Activated T-cell treated with anti-CD3 and anti-CD28 coated beads for 4 hours (primary cell): ENCODE data around the gene OR10P1.
"Not testable (repeated sequence)": the region's sequence is repeated elsewhere in the genome, so short reads cannot be mapped to it uniquely, and the experiment has no call there.

Experiments used
- DNase-seq: peaks from one replicate; pipeline ENCODE4 v3.0.0-alpha.2; 2020

The OR10P1 gene, protein sequence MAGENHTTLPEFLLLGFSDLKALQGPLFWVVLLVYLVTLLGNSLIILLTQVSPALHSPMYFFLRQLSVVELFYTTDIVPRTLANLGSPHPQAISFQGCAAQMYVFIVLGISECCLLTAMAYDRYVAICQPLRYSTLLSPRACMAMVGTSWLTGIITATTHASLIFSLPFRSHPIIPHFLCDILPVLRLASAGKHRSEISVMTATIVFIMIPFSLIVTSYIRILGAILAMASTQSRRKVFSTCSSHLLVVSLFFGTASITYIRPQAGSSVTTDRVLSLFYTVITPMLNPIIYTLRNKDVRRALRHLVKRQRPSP

DNA sequence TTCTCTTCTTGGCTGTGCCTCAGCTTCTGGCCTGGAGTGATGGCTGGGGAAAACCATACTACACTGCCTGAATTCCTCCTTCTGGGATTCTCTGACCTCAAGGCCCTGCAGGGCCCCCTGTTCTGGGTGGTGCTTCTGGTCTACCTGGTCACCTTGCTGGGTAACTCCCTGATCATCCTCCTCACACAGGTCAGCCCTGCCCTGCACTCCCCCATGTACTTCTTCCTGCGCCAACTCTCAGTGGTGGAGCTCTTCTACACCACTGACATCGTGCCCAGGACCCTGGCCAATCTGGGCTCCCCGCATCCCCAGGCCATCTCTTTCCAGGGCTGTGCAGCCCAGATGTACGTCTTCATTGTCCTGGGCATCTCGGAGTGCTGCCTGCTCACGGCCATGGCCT is at the start of gene OR10P1:
Gene OR10P1, plus strand, starts transcription at position 40 of the 400 bp plus-strand sequence. Its CDS starts 0 bp downstream, at position 40.
- no peak for DNase-seq

DNA sequence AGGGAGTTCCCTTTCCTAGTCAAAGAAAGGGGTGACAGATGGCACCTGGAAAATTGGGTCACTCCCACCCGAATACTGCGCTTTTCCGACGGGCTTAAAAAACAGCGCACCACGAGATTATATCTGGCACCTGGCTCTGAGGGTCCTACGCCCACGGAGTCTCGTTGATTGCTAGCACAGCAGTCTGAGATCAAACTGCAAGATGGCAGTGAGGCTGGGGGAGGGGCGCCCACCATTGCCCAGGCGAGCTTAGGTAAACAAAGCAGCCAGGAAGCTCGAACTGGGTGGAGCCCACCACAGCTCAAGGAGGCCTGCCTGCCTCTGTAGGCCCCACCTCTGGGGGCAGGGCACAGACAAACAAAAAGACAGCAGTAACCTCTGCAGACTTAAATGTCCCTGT is 46.5 kb upstream of the OR10P1 start:
- DNase-seq, result not testable (repeated sequence)

DNA sequence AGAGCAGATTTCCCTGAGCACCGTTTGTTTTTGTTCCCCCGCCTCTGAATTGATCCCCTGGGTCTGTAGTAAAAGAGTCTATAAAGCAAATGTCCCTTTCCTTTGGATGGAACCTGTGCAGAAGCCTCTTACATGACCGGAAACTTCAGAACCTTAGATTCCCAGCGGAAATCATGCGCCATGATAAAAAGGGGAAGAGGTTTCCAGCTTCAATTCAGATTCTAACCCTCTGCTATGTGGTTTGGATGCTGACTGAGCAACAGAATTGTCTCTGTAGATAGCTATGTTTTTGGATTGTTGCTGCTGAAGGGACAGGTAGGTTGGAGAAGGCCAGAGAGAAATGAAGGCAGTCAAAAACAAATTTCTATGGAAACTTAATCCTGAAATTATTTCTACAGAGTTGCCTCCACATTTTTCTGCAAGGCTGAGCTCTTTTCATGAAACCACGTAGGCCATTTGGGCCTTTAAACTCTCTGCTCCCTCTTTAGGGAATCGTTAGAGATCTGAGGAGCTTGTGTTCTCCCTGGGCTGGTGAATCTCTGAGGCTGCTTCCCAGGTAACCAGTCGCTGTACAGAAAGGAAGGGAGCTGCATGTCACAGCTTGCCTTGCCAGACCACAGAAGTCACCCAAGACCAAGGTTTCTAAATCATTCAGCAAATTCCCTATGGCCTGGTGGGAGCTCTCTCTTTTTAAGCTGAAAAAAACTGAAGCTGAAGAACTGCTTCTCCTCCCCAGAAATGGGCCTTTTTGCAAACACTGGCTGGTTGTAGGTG is 28.7 kb upstream of the OR10P1 start:
- DNase-seq, result no peak

DNA sequence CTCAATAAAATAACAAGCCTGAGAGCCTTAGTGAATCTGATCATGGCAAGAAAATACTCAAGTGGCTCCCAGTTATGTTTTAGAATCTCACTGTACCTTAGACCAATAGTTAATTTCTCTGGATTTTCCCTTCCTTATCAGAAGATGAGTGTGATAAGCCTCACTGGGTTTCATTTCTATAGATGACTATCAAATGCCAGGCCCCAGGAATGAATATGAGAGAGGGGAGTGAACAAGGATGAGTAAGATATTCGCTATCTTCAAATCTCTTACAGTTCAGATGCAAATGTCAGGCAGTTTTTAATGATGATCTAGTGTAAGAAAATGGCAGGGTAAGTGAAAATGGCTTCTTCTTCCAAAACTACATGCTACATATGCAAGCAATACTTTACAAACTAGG is 26.1 kb upstream of the OR10P1 start:
- no peak for DNase-seq

DNA sequence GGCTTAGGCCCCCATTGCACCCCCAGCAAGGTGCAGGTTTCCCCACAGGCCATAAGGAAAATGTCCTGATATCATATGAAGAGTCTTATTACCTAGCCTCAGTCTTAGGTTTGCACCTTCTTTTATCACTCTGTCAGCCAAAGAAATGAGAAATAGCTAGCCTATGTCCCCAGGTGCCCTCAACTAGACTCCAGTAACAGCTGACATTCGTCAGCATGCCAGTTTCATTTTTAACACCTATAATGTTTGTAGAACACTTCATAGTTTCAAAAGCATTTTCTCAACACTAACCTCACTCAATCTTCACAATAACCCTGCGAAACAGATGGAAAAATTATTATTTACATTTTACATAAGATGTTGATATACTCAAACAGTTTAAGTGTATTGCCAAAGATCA is 24.0 kb upstream of the OR10P1 start:
- DNase-seq, result no peak

DNA sequence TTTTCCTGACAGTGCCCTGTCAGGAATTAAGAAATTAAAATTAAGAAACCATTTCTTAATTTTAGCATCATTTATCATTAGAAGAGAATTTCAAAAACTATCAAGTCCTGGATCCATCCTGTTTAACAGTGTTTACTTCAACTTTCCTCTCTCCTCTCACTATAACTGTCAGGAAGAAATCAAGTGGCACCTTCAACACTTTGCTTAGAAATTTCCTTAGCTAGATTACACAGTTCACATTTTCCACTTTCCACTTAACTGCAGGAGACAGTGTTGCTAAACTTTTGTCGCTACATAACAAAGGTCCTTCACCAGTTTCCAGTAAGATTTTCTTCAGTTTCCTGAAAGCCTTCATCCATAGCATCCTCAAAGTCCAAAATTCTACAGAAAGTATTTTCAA is 21.9 kb upstream of the OR10P1 start:
- no peak for DNase-seq

DNA sequence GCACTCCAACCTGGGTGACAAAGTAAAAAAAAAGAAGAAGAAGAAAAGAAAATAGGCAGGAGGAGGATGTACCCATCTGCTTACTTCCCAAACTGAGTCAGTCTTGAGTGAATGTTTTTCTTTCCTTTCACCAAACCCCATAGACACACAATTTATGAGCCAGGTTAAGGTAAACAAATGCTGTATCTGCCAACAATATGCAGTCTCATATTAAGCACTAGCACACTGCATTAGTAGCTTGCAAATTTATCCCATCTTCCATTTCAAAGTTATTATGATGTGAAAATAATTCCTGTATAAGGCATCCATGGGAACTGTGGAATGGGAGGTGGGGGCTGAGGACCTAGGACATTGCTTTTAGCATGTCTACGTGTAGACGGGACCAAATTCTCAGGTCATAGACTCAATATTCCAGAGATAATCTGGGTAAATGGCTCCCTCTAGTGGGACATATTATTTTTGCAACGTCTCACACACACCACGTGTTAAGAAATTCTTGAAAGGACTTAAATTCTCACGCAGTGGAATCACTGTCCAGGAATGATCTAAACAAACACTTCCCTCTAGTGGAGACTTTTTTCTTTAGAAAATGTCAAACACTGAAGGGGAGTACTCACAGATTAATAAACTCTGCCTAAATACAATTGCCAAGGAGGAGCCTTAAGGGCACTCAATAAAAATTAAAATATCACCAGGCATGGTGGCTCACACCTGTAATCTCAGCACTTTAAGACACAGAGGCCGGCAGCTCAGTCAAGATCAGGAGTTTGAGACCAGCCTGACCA is 17.1 kb upstream of the OR10P1 start:
- DNase-seq, result peak; percentile 47

DNA sequence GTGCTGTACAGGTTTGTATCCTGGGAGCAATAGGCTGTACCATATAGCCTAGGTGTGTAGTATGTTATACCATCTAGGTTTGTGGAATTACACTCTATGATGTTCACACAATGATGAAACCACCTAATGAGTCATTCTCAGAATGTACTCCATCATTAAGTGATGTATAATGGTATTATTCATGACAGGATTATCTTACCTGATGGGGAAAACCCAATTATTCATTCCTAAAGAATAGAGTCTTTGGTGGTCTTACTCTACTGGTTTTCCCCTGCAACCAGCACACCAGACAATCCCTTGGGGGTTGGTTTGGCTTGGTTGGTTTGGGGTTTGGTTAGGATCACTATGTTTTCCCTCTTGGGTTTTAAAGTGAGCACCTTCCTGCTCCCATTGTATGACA is 12.6 kb upstream of the OR10P1 start:
- DNase-seq, result no peak

DNA sequence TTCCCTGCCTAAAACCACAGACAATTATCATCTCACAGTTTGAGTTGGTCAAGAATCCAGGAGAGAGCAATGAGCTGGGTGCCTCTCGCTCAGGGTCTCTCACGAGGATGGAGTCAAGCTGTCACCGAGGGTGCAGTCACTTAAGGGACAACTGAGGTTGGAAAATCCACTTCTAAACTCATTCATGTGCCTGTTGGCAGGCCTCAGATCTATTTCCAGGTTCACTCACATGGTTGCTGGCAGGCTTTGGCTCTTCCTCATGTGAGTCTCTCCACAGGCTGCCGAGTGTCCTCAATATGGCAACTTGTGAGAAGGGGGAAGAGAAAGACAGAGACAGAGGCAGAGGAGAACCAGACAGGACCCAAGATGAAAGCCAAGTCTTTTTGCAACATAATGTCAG is 10.5 kb upstream of the OR10P1 start:
- DNase-seq, result no peak

DNA sequence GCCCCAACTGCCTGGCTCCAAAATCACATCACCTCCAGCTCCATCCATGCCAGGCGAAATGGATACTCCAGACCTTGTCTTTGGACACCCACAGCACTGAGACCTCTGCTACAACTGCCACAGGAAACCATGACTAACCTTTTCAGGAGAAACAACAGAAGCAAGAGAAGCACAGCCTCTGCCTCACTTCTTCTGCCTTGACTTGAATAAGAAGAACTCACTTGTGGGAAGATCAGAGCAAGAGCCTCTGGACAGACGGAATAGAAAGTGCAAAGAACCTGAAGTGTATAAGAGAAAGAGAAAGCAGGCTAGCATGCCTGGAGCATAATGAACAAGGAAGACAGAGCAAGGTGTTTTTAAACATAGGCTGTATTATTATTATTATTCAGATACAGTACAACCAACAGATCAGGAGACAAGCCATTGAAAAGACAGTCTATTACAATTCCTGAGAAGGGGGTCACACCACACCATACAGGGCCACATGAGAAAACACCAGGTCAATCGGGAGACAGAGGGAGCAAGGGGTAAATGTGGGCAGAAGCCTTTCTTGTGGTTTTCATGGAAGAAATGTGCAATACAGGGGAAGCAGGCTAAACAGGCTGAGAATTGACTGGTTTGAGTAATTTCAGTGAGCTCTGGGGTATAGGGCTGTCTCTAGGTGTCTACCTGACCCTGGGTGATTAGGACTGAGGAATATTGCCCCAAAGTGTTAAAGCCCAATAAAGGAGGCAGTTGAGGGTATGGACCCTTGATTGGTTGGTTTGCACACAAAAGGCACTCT is 7.4 kb upstream of the OR10P1 start:
- no peak for DNase-seq

DNA sequence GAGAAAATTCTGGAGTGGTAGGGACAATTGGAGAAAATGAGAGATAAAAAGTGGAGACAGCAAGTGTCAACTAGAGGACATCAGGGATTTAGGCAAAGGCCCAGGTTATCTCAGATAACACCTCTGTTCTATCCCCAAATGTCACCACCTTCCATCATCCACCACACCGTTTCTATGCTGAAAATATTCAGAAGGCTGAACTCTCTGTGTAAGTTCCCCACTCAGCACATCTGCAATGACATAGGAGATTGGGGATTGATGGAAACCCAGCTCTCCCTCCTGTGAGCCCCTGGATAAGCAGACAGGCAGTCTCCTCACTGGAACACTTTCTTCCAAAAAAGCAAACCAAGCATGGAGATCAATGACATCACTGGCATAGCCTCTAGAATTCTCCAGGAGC is 5.6 kb upstream of the OR10P1 start:
- DNase-seq, result no peak

DNA sequence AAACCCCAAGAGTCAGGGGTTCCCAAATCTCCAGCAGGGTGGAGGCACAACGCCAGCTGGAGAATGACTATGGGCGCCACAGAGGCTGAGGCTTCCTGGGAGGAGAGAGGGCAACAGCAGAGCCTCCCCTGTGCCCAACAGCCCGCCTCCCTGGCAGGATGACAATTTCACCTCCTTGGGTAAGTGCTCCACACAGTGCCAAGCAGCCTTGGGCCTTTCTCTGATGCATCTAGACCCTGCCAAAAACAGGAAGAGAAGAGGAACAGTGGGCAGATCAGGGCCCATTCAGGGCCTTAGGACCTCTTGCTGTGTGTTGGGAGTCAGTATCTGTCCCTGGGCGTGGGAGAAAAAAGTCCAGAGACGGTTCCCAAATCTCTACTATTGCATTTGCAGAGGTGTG is 5.0 kb upstream of the OR10P1 start:
- DNase-seq, result no peak

DNA sequence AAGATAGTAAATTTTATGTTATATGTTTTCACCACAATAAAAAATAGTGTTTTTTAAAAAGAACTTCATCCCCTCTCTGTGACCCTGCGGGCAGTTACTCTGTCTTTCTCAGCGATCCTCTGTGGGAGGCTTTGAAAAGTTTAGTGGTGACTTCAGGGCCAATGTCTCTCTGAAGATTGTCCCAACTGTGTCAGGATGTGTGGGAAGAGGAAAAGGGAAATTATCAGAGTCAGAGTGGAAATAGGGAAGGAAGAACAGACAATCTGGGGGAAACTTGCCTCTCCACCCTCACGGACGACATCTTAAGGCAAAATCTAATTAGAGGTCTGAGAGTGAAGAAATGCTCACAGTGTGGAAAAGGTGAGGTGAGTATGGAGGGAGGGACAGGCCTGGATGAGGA is 3.5 kb upstream of the OR10P1 start:
- DNase-seq, result no peak

DNA sequence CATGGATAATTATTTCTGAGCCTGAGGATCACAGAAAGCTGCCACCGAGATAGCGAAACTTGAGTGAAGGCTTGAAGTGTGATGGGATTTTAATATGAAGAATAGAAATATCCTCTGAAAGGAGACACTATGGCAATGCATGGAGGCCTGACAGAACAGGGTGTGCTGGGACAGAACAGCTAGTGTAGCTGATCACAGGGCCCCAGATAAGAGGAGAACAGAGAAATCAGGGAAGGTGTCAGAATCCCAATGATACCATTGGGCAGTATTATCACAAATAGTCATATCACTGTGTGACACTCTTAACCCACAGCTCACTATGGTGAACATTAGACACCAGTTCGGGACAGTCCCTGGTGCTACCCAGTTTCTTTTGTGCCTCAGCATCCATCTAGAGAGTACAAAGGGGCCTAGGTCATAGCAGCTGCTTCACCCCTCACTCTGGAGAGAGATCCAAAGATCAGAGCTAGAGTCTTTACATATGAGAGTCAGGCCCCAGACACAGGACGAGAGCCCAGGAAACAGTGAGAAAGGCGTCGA is 506 bp upstream of the OR10P1 start:
- no peak for DNase-seq

DNA sequence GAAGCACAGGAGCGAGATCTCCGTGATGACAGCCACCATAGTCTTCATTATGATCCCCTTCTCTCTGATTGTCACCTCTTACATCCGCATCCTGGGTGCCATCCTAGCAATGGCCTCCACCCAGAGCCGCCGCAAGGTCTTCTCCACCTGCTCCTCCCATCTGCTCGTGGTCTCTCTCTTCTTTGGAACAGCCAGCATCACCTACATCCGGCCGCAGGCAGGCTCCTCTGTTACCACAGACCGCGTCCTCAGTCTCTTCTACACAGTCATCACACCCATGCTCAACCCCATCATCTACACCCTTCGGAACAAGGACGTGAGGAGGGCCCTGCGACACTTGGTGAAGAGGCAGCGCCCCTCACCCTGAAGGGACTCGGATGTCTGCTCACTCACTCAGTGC is 775 bp downstream of the OR10P1 start:
- no peak for DNase-seq

DNA sequence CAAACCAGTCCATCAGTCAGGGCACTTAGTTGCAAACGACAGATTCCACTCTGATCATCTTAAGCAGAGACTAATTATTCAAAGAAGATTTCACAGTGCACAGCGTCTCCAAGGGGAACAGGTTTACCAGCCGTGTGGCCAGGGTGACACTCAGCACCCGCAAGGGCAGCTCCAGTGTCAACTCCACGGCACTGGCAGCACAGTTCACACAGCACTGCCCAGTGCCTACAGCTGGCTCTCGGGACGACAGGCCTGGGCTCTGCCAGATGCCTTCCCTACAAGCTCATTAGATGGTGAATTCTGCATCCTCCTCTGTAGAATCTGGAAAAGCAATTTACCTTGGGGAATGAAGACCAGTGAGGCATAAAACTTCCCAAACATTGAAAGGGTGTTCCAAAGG is 4.9 kb downstream of the OR10P1 start:
- DNase-seq, result no peak

DNA sequence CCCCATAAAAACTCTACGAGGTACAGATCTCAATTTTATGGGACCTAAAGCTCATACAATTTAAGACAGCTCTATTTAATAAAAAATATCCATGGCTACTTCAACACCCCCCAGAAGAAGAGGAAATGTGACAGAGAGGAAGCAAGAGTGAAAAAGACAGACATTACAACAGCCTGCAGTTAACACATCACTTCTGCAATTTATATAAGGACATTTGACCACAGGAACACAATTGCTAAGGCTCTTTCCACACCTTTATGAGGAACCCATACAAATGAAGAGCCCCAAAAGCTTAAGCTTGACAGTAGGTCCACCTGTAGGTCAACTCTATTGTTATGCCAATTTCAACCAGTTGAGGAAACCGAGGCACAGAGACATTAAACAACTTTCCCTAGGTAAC is 5.6 kb downstream of the OR10P1 start:
- no peak for DNase-seq

DNA sequence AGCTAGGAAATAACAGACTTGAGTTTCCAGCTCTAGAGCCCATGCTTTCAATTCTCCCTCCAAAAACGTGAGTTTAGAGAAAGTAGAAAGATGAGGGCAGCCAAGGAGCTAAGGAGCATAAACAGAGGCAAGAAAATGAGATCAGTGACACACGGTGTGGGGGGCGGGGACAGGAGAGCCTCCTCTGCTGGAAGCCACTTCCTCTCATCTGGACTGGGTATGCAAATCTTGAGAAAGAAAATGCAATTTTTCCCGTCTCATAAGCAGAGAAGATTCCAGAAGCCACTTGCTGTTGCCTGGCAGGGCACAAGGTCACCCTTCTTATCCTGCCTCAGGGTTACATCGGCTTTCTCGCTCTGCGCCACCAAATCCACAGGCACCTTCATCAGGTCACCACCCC is 6.0 kb downstream of the OR10P1 start:
- no peak for DNase-seq

DNA sequence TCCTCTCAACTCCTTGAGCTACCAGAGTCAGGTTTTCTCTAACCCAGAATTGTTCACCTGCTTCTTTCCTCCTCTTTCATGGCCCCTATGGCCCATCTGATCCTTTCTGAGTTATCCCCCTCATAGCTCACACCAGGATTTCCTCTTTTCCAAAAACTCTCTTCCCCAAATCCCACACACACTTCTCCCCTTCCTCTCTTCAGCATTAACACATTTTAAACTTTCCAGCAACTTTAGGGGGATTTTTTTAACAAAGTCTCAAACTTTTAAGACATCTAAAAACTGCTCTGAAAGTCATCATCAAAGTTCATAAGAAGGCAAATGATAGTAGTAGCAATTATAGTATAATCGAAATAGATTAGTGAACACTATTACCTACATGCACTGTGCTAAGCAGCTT is 7.9 kb downstream of the OR10P1 start:
- no peak for DNase-seq

DNA sequence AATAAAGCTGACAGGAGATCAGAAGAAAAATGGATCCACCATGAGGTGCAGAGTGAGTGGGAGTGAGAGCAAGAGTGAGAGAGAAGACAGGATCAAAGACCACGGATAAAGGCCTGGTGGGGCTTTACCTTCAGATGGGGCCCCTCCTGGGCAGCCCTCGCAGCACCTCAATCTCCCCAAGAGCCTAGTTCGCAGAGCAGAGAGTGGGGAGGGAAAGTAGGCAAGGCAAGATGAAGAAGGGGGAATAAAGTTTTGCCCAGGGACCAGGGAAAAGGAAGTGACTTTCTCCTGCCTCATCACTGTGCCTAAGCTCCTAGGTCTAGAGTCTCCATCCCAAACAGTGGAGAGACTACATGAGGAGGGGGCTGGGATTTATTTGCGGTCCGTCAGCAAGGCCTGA is 10.3 kb downstream of the OR10P1 start:
- DNase-seq, result no peak

DNA sequence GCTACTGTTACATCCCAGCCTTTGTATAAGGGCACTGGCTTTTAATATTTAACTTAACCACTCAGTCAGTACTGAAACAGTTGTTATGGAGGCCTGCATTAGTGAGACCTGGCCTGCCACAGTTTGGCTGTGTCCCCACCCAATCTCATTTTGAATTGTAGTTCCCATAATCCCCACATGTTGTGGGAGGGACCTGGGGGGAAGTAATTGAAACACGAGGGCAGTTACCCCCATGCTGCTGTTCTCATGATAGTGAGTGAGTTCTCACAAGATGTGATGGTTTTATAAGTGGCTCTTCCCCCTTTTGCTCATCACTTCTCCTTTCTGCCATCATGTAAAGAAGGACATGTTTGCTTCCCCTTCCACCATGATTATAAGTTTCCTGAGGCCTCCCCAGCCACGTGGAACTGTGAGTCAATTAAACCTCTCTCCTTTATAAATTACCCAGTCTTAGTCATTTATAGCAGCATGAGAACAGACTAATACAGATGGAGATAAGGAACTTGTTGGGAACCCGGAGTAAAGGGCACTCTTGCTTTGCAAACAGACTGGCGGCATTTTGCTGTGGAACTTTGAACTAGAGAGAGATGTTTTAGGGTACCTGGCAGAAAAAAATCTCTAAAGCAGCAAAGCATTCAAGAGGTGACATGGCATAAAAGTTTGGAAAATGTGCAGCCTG is 14.1 kb downstream of the OR10P1 start:
- DNase-seq, result not testable (repeated sequence)

DNA sequence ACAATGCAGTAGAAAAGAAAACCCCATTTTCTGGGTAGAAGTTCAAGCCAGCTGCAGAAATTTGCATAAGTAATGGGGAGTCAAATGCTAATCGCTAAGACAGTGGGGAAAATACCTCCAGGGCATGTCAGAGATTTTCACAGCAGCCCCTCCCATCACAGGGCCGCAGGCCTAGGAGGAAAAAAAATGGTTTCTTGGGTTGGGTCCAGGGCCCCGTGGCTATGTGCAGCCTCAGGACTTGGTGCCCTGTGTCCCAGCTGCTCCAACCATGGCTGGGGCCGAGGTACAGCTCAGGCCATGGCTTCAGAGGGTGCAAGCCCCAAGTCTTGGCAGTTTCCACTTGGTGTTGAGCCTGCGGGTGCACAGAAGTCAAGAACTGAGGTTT is 14.6 kb downstream of the OR10P1 start:
- DNase-seq, result no peak
